ENCODE data around the gene HOXB7.

The HOXB7 gene

DNA sequence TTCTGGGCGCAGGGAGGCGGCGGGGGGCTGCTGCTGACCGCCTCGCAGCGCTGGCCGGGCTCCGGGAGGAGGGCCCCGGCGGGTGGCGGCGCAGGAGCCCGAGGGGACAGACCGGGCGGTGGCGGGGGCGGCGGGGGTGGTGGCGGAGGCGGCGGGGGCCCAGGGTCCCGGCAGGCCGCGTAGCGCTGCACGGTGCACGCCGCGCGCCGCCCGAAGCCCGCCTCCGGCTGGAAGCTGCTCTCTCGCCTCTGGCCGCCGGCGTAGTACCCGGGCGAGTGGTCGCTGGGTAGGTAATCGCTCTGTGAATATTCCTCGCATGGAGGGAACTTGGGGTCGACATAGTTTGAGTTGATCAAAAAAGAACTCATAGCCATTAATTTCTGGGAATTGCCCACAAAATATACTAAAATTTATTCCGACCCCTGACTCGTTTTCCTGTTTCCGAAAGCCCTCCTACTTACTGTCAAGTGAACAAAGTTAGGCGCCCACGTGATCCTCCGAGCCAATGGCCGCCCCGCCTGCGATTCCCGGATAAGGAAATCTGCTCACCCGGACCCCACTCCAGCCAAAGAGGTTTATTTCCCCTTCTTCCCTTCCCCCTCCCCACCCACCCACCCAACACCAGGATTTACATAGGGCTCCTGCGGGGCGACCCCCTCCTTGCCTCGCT lies 32.7 kb downstream of the HOXB7 start, which contains the start of gene HOXB4:
HOXB4 (minus strand) TSS at position 405 of the 670 bp plus-strand sequence; CDS start at position 374, 31 bp downstream.
- peak; percentile 74 to 77 for DNase-seq

- DNase-seq = no peak
These were observed 33.4 kb downstream of the HOXB7 start for GRCh38 chr17:48577330-48577945.

- peak in 1 of 2 donors; percentile 37 for DNase-seq
These were observed 34.1 kb downstream of the HOXB7 start for GRCh38 chr17:48576479-48577309.

GRCh38 chr17:48575673-48576478 lies 34.9 kb downstream of the HOXB7 start:
- no peak for DNase-seq

GRCh38 chr17:48575066-48575582 lies 35.7 kb downstream of the HOXB7 start:
- no peak for DNase-seq

GRCh38 chr17:48574505-48575065 lies 36.2 kb downstream of the HOXB7 start:
- no peak for DNase-seq

- no peak for DNase-seq
These were observed 38.9 kb downstream of the HOXB7 start for GRCh38 chr17:48571826-48572417.

- DNase-seq = no peak
These were observed 39.6 kb downstream of the HOXB7 start for GRCh38 chr17:48571024-48571818.

- DNase-seq = no peak
These were observed 40.3 kb downstream of the HOXB7 start for GRCh38 chr17:48570325-48571023.

DNA sequence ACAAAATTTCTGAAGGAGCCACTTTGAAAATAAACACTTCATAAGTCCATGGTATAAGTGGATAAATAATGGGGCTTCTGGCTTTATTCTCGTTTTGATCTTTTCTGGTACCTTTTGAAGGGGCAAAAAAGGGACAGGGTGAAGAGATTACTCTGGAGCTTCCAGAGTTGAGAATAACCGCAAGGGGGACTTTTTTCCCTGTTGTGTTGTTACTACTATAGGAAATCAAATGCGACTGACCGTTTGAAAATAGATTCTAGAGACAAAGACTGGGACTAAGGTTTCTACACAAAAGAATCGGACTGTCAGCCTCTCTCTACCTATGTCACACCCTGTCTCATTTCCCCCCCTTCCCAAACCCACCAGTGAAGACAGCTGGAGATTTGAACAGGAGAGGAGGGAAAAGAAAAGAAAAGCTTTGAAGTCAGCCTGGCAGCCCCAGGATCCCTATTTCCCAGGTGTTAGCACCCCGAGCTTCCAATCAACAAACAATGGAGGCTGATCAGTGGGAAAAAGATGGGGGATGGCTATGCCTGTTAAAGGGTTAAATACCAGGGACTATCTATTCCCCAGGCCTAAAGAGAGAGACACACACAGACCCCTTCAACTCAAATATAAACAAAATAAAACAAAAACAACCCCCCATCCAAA lies 41.0 kb downstream of the HOXB7 start:
- no peak for DNase-seq

DNA sequence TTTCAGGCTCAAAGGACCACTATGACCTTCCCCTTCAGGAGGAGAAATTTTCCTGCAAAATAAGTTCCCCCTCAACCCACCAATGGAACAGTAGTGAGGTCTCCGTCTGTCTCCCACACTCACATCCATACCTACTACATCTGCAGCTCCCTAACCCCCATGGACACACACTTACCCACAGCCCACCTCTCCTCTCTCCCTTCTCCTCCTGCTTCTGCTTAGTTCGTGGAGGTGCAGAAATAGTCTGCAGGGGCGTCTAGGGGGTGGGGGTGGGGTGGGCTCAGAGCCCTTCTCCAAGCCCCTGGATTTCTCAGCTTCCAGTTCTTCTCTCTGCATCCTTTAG lies 41.6 kb downstream of the HOXB7 start:
- no peak for DNase-seq

DNA sequence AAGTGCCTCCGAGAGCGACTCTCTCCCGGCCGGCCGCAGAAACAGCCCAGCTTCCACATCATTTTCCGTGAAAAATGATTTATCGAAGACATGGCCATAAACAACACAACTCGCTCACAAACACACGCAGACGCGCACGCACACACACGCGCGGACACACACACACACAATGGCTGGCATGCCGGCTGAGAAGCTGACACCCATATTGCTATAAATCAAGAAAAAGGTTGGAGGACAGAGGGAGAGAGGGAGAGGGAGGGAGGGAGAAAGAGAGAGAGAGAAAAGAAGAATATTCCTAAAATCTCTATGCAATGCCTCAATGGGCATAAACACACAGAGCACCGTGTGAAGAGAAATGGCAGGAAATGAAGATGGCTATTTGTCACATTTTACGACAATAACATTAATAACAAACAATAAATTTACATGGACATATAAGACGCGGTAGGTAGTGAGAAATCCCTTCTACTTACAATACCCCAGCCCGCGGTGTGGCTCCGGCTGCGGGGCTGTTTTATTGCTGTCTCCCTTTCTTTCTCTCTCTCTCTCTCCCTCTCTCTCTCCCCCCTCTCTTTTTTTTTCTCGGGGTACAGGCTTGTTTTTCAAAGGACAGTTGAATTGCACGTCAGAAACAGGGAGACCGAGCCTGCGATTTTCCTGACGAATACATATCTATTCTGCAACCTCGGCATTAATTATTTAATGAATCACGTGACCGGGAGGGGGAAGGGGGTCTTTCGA lies 42.1 kb downstream of the HOXB7 start:
- DNase-seq = no peak

DNA sequence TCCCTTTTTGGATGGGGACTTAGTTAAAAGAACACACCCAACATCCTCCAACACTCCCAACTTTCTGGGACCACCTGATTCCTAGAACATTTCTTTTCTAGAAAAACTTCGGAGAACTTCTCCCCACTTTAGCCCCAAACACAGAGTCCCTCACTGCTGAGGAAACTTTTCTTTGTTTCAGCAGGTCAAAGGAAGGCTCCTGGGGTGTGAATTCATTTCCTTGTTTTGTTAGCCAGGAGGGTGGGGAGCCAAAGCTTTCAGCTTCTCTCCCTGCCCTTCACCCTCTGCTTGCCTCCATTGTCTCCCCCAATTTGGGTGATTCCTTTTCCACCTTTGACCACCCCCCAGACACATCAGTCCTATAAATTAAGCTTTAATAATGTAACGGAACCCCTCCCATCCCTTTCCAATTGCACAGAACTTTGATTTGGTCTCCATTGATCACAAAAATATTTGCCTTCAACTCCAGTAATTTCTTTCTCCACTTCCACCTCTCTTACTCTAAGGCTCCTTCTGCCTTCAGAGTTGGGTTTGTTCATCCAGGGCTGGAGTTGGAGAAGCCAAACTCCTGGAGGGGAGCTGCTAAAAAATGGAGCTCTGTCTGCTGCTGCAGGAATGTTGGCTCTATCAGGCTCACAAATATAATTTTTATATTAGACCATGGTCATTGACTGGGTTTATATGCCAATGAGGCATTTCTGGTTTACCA lies 43.0 kb downstream of the HOXB7 start:
- DNase-seq = no peak

- no peak for DNase-seq
These were observed 43.6 kb downstream of the HOXB7 start for GRCh38 chr17:48567209-48567608.

DNA sequence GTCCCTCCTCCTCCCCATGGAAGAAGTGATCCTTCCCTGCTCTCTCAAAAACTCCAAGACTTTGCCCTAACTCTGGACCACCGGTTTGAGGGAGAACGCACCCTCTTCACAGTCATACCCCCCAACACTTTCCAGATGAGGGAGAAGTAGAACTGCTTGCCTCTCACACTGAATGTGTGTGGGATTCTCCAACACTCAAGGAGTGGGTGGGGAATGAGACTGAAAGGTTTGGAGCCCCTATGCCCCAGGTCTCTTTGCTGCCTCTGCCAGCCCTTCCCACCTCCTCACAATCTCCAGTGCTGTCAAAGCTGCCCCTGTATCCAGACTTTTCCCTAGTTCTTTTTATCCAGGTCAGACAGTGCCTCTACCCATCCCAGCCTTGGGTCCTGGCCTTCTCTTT lies 44.1 kb downstream of the HOXB7 start:
- no peak for DNase-seq

DNA sequence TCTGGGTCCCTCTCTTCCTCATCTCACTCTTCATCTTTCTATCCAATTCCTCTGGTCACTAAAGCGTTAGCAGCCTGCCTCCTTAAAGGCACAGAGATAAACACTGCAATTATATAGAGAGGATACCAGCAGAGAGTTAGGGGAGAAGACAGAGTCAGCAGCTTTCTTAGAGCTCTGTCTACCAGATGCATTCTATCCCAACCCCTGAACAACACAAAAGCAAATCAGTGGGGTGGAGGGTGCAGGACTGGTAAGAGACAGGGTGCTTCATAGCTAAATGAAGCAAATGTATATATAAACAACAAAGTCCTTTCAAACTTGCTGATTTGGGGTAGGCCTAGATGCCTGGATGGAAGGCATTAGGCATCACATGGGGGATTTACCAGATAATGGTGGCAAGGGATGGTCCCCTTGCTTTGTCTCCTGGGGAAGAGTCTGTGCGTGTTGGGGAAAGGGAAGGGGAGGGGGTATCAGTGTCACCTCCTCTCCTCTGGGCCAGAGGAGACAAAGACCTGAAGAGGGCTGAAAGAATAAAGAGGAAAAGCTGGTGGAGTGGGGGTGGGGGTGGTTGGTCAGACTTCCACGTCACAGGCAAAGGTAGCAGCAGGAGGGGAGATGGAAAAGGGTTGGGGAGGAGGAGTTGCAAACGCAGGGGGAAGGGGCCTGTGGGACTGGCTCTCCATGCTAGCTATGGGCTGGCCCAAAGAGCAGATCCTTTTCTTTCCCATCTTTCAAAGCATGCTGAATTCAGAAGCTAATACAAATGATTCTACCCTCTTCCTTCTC lies 44.7 kb downstream of the HOXB7 start:
- no peak for DNase-seq

GRCh38 chr17:48565022-48565554 lies 45.7 kb downstream of the HOXB7 start:
- no peak for DNase-seq
